SK-MEL-5 (cell line): ENCODE results near the gene PLEKHA8. TPM values are rescaled to one million over a fixed set of nuclear protein-coding genes. Genes with fewer than 3 reads are reported as not detected.

Experiments used
- DNase-seq: peaks from one replicate; pipeline ENCODE4 v3.0.0-alpha.2; 2016; ENCODE audit warnings: low read depth, low spot score
- in situ Hi-C: cut with HindIII; loops from 2 replicates; pipeline ENCODE4 v1.10.0; 2016; ENCODE audit warnings: low sequenced_read_pairs, high pct_unique_total_duplicates, low pct_unique_long_range_greater_than_20kb
- polyA plus RNA-seq, 2 experiments: library from polyadenylated mRNA; depleted of rRNA; stranded (reverse); fragments of >200 nt; gene quantifications; 2 replicates each; pipeline ENCODE4 v1.2.3, GENCODE V29; 2015
- total RNA-seq: library from RNA; depleted of rRNA; stranded (reverse); fragments of >200 nt; shearing (Covaris generic); gene quantifications from 2 replicates; pipeline ENCODE4 v1.2.3, GENCODE V29; 2014; rRNA removed

Gene PLEKHA8, protein sequence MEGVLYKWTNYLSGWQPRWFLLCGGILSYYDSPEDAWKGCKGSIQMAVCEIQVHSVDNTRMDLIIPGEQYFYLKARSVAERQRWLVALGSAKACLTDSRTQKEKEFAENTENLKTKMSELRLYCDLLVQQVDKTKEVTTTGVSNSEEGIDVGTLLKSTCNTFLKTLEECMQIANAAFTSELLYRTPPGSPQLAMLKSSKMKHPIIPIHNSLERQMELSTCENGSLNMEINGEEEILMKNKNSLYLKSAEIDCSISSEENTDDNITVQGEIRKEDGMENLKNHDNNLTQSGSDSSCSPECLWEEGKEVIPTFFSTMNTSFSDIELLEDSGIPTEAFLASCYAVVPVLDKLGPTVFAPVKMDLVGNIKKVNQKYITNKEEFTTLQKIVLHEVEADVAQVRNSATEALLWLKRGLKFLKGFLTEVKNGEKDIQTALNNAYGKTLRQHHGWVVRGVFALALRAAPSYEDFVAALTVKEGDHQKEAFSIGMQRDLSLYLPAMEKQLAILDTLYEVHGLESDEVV
- 18.6 and 20.6 TPM in 2 replicates for total RNA-seq
- 10.8 and 14.2 TPM in 2 replicates for polyA plus RNA-seq (2015; cell fraction: cytosol; rRNA removed)
- polyA plus RNA-seq (2015; cell fraction: nucleus; rRNA removed): 24.0 and 26.1 TPM in 2 replicates

DNA sequence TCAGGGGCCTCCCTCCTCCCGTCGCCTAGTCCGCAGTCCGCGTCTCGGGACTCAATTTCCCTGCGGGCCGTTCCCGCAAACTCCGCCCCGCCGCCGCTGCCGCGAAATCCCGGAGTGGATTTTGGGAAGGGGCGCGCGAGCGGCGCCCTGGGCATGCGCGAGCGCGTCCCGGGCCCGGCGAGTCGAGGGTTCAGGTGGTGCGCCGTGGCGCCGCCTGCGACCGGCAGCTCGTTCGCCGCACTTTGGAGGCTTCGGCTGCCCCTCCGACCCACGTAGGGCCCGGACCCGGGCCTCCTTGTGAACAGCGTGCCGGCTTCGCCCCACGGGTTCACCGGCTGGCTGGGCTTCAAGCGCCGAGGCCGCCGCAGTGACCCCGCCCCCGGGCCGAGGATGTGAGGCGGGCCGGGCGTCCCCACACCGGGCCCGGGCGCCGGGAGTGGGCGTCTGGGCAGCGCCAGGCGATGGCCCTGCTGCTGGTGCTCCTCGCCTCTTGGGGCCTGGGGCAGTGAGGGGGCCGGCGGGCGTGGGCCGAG is at the start of gene PLEKHA8:
Gene PLEKHA8 (plus strand): TSS at position 197 of the 533 bp plus-strand sequence. CDS start 351 bp downstream, outside the sequence.
- DNase-seq: peak; percentile 92
- in situ Hi-C loops: no loop called here

DNA sequence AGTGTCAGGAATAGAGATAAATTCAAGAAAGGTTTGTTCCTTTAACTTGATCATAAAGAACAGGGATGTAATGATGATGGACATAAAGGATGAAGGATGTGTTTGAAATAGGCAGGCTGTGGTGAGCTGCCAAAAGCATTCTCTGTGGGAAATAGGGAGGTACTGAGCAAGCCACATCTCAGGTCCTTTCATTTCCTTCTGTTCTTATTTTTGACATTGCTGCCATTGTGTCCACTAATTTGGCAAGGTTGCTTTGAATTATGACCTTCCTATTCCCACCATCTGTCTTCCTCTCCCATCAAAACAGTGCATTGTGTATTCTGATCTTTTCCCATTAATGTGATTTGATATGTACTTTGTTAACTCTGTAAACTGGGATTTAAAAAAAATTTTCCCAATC is 48.1 kb upstream of the PLEKHA8 start:
- in situ Hi-C loops: no loop called here
- no peak for DNase-seq

DNA sequence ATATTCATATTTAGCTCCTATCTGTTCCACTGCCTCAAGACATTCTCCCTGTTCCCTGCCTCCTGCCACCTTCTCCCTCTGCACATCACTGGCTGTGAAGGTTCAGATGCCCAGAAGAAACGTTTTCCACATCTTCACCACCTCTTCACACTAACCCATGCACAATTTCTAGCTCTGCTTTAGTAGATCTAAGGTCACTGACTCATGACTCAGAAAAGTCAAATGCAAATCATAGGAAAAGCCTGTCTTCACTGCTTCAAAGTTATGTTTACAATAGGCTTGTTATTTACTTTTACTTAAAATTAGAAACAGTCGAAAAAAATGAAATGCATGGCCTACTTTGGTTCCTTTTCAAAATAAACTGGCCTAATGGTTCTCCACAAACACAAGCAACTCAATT is 41.1 kb upstream of the PLEKHA8 start:
- in situ Hi-C loops: no loop called here
- DNase-seq: no peak

DNA sequence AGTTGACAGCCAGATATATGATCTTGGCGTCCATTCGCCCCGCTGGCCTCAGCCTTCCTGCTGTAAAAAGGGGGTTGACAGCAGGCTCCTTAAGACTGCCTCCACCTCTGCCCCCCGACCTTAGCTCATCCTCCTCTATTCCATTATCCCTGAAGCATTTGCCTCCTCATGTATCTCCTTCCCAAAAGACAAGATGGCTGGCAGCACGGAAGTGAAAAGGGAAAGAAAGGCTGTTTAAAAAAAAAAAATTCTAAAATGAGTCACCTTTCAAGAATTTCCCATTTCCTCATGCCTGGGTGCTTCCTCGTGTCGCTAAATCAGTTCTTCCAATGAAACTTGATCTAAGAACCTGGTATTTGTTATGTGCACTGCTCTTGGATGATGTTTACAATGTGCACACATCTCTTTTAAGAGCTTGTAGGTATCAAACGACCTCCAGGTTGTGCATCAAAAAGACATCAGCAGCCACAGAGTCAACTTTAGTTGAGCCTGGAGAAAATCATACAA is 40.3 kb upstream of the PLEKHA8 start:
- in situ Hi-C loops: no loop called here
- peak; percentile 70 for DNase-seq

DNA sequence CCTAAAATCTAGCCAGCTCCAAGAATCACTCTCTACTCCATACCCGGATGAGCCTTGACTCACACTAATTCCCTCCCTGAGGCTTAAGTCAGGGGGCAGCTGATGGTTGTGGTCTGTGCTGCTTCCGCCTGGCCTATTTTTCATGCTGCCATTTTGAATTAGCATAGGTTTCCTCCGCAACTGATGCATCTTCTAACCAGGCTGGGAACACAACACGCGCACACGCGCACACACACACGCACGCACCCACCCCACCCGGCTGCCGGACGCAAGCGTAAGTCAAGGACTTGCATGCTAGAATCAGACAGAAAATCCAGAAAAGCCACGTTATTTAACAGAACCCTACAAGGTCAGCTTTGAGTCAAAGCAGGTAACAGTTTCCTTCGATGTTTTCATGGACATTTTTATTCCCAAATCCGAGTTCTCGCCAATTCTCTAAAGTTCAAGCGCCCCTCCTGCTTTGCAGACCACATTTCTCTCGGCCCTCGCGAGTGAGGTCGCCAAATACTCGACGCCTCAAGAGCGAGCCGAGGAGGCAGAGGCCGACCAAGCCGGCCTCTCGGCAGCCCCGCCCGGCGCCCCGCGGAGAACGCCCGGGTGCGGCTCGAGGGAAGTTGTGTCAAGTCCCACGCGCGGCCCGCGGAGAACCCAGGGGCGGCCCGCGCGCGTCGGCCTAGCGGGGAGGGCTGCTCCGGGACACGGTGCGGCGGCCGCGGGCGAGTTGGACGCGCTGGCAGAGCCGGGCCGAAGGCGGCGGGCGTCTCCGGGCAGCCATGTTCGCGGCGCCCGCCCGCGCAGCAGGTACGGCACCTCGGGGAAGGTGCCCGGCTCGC is 39.6 kb upstream of the PLEKHA8 start:
- in situ Hi-C loops: no loop called here
- DNase-seq: peak; percentile 85

DNA sequence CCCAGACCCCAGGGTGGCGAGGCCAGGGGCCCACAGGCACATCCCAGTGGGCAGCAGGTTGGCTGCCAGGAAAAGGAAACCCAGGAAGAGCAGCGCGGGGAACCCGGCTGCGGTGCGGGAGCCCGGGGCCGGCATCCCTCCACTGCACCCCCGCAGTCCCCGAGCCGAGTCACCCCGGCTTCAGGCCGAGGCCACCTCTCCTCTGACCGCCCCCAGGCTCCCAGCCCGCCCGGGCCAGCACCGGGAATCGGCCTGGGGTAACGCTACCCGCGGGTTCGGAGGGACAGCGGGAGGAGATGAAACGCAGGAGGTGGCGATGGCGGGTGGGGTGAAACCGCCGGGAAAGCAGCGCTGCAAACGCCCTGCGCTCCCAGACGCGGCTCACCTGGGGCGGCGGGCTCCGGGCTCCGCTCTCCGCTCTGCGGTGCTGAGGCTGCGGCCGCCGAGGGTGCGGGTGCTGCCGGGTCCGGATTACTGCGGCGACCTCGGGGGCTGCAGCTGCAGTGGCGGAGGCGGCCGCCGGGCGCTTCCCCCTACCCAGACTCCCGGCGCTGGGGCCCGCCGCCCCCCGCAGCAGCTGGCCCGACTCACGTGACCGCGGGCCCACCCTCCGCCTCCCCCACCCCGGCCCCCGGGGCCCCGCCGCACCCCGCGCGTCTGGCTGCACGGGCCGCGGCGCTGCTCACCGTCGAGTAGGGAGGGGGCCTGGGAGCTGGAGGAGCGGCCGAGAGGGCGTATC is 38.8 kb upstream of the PLEKHA8 start, which contains the start of gene SCRN1:
Gene SCRN1 (minus strand): TSS at position 545 of the 739 bp plus-strand sequence. CDS start 20,734 bp downstream, outside the sequence.
- no peak for DNase-seq
- in situ Hi-C loops: no loop called here

DNA sequence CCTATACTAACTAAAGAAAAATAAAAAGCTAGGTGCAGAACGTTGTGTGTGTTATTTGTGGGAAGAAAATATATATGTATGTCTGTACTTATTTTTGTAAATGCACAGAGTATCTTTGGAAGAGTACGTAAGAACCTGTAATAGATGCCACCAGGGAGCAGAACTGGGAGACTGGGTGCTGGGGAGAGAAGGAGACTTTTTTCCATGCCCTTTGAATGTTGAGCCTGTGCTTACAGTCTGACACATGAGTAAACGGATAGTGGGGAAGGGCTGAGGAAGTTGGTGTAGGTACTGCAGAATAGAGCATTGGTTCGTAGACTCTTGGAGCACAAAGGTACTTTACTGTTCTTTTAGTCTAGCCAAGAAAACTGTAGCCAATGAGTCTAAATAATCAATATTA is 37.3 kb upstream of the PLEKHA8 start:
- no peak for DNase-seq
- in situ Hi-C loops: no loop called here

DNA sequence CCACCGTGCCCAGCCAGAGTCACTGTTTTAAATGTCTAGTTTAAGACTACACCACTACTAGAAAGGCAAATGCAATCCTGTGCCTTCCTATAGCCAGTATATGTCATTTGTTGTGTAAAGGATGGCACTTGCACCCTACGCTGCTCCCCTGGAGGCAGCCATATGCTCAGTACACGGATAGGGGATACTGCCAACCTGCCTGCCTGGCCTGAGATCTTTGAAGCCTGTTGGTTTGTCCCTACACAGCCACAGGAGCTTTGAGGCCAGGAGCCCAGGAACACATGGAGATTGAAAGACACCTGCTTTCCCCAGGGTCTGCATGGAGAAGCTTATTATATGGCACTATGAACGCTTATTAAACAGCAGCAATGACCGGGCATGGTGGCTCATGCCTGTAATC is 36.3 kb upstream of the PLEKHA8 start:
- in situ Hi-C loops: no loop called here
- DNase-seq: no peak

DNA sequence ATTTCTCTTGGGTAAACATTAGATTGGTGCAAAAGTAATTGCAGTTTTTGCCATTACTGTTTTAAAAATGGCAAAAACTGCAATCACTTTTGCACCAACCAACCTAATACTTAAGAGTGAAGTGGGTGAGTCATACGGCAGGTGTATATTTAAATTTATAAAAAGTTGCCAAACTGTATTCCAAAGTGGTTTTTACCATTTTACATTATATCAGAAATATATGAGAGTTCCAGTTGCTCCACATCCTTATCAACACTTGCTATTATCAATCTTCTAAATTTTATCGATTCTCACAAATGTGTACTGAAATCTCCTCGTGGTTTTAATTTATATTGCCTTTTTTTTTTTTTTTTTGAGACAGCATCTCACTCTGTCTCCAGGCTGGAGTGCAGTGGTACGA is 35.1 kb upstream of the PLEKHA8 start:
- in situ Hi-C loops: no loop called here
- no peak for DNase-seq

DNA sequence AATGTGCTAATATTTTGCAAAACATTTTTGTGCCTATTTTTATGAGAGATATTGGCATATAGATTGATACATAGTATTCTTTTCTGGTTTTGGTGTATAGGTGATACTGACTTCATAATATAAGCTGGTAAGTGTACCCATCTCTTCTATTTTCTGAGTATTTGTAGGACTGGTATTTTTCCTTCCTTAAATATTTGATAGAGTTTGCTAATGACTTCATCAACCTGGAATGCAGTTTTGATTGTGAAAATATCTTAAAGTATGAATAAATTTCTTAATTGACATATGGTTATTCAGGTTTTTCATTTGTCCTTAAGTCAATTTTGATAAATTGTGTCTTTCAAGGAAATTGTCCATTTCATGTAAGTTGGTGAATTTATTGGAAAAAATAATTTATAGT is 32.6 kb upstream of the PLEKHA8 start:
- no peak for DNase-seq
- in situ Hi-C loops: no loop called here

DNA sequence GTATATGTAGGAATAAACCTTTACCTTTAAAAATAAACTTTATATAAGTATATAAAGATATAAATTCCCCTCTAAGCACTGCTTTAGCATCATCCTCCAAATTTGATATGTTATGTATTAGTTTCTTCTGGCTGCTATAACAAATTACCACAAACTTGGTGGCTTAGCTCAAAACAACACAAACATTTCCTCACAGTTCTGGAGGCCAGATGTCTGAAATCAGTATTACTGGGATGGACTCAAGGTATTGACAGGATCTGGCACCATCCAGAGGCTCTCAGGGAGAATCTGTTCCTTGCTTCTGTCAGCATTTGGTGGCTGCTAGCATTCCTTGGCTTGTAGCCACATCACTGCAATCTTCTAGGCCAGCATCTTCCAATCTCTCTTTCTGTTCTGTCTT is 31.9 kb upstream of the PLEKHA8 start:
- no peak for DNase-seq
- in situ Hi-C loops: no loop called here

DNA sequence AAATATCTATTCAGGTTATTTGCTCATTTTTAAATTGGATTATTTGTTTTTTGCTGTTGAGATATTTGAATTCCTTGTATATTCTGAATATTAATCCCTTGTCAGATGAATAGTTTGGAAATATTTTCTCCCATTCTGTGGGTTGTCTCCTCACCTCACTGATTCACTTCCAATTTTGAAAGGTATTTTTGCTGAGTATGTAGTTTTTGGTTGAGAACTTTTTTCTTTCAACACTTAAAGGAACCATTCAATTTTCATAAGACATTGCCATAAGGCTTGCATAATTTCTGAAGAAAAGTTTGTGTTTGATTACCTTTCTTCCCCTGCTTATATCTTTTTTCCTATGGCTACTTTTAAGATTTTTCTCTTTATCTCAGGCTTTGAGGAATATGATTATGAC is 29.7 kb upstream of the PLEKHA8 start:
- no peak for DNase-seq
- in situ Hi-C loops: no loop called here

DNA sequence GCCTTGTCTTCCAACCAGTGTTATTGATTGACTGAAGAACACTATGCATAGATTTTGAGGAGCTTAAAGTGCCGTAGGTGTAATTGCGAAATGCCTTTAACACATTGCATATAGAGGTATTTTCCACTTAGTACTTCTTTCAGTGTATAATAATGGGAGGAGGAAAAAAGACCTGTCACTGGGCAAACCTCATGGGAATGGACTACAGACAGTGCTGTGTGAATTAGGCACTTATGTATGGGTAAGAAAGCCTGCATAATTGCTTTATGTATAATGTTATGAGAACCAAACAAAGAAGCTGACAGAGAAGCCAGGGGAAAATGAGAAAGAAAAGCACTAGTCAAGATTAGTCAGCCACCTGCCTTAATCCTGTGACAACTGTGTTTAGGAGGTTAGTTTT is 26.2 kb upstream of the PLEKHA8 start:
- DNase-seq: no peak
- in situ Hi-C loops: no loop called here

DNA sequence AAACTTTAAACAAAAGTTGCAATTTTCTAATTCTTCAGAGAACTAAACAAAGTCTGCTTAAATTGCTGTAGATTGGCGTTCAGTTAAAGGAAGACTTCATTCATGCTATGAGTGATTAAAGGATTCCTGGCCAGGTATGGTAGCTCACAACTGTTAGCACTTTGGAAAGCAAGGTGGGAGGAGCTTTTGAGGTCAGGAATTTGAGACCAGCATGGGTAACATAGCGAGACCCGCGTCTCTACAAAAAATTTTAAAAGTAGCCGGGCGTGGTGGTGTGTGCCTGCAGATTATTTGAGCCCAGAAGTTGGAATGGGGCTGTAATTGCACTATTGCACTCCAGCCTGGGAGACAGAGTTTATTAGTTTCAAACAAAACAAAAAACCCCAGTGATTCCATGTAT is 25.1 kb upstream of the PLEKHA8 start:
- in situ Hi-C loops: no loop called here
- no peak for DNase-seq

DNA sequence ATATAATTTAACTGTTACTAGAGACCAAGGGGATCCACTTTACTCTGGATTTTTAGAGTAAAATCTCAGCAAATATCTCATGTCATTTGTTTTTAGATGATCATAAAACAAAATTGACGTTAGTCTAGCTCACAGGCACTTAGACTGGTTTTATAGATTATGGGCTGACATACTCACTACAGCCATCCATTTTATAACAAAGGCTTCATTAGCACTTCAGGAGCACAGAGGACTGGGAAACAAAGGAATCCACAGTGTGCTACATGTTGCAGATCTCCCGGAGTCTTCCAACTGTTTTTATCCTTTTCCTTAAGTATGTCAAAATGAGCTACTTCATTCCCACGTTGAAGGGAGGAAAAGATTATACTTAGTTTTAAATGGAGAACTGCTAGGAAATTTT is 22.7 kb upstream of the PLEKHA8 start:
- DNase-seq: peak; percentile 24
- in situ Hi-C loops: no loop called here

DNA sequence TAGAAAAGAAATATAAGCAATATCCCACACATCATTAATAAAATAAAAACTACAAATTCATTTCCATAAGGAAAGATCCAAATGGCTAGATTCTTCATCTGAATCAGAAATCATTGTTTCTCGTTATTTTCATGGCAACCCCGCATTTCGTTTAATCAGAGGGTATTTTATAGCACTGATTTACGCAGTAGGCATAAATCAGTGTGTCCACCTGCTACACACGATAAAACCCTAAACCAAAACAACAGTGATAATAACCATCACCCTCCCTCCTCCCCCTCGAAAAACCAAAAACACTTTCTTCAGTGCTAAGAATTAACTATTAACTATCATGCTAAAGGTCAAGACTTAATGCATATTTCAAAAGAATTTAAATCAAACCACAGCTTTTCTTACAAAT is 18.2 kb upstream of the PLEKHA8 start:
- DNase-seq: no peak
- in situ Hi-C loops: loop anchor here (5.0 kb wide), 1 partner anchor 52 kb away; no protein-coding TSS in a partner anchor

DNA sequence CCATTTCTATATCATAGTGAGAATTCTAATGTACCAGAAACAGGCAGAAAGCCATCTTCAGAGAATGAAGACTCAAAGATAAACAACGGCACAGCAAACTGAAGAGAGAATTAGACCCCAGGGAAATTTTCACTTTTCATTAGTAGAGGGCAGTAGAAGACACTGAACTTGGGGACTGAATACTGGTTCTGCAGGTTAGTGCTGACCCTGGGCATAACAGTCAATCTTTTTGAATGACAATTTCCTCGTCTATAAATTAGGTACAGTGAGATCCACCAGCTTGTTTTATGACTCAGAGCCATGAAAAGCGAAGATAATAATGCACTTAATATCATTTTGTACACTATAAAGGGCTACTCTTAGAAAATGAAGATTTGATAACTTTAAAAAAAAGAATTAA is 15.5 kb upstream of the PLEKHA8 start:
- in situ Hi-C loops: loop anchor here (5.0 kb wide), 1 partner anchor 50 kb away; no protein-coding TSS in a partner anchor
- no peak for DNase-seq
